K562 (cell line): ENCODE data around the gene SATB1. TPM values are rescaled to one million over a fixed set of nuclear protein-coding genes. Genes with fewer than 3 reads are reported as not detected.
A peak's percentile ranks its signal among the peaks of the same experiment; 100 is the strongest.

ENCODE experiments used
- ATAC-seq: fragments of 200-7000 bp; cut with Tn5 transposase; 3 replicates; pipeline ENCODE4 v1.9.1; 2020; ENCODE audit warnings: moderate library complexity
- Bru-seq: library from RNA; stranded (reverse); fragments of 400-500 nt; gene quantifications from one replicate; lab custom pipeline; 2021; lab: Mats Ljungman, UMichigan
- BruChase-seq, 2 experiments: library from RNA; stranded (reverse); fragments of 400-500 nt; gene quantifications; one replicate each; lab custom pipeline; 2021; lab: Mats Ljungman, UMichigan
- BruUV-seq: library from RNA; stranded (reverse); fragments of 400-500 nt; replicated peaks from 2 replicates; lab custom pipeline; 2021; lab: Mats Ljungman, UMichigan
- CTCF ChIA-PET: fragments of 300-600 bp; formaldehyde crosslinking; extraction: SDS; loops from one replicate; lab custom pipeline; 2021; ENCODE audit warnings: low intra/inter-chr PET ratio; lab: Yijun Ruan, JAX
- POLR2A ChIA-PET: fragments of 300-600, 350-650 bp; sonication (Branson Sonifier 250); formaldehyde crosslinking; extraction: SDS; loops from one replicate; lab custom pipeline; 2021; ENCODE audit warnings: antibody characterized with exemption, inconsistent platforms; lab: Yijun Ruan, JAX
- DNase-seq, 4 experiments: peaks; one replicate each; pipeline versions ENCODE4 v3.0.0 to v3.0.0-alpha.2; 2011 to 2018; ENCODE audit warnings: low spot score in 3 of 4, mixed read lengths in 3 of 4; ENCODE audit errors: extremely low read depth in 1 of 4
- FAIRE-seq: peaks from 2 replicates; lab custom pipeline; 2011; peaks lifted over from hg19 to GRCh38; lab: Jason Lieb, UNC
- H2AFZ ChIP-seq: 2 replicates; pipeline ENCODE4 v1.6.0; 2011; ENCODE audit warnings: low read depth, low read length, control low read depth, inconsistent platforms
- H3K27ac ChIP-seq: fragments of 200-600 bp; 3 replicates; pipeline ENCODE4 v1.8.0; 2011; ENCODE audit warnings: low read depth, mild to moderate bottlenecking, control low read depth, inconsistent platforms, low read length, moderate library complexity, mixed read lengths; ENCODE audit errors: extremely low read depth
- H3K27me3 ChIP-seq, 2 experiments: fragments of 300-600 bp in 1 of 2; 2 replicates in 1 of 2; 3 replicates in 1 of 2; pipeline versions ENCODE4 v1.6.0 to v1.8.0; 2011; ENCODE audit warnings: inconsistent platforms in 2 of 2, low read length in 2 of 2, mild to moderate bottlenecking in 1 of 2, mixed read lengths in 1 of 2, moderate library complexity in 1 of 2; ENCODE audit not compliant: control insufficient read depth in 2 of 2, insufficient read depth in 2 of 2
- H3K36me3 ChIP-seq: fragments of 300-600 bp; 3 replicates; pipeline ENCODE4 v1.8.0; 2011; ENCODE audit warnings: mild to moderate bottlenecking, low read length, inconsistent platforms; ENCODE audit not compliant: control insufficient read depth, insufficient read depth
- H3K4me1 ChIP-seq, 2 experiments: fragments of 200-600 bp in 1 of 2; replicated peaks in 1 of 2; 2 replicates in 1 of 2; 3 replicates in 1 of 2; pipeline versions ENCODE4 v1.5.1 to v1.8.0; 2011; ENCODE audit warnings: inconsistent platforms in 2 of 2, low read length in 2 of 2, mild to moderate bottlenecking in 1 of 2, mixed read lengths in 1 of 2, moderate library complexity in 1 of 2; ENCODE audit not compliant: control insufficient read depth in 2 of 2, insufficient read depth in 2 of 2
- H3K4me2 ChIP-seq: 2 replicates; pipeline ENCODE4 v1.6.1; 2011; ENCODE audit warnings: low read length, control low read depth, inconsistent platforms, mixed read lengths; ENCODE audit not compliant: insufficient read depth
- H3K4me3 ChIP-seq: fragments of 200-600 bp; sonication (generic), shearing (Covaris generic); 2 replicates; pipeline ENCODE4 v1.5.1; 2016; ENCODE audit warnings: control low read depth, inconsistent platforms
- H3K79me2 ChIP-seq: fragments of 200-600 bp; 3 replicates; pipeline ENCODE4 v1.8.0; 2011; ENCODE audit warnings: low read length, inconsistent platforms; ENCODE audit not compliant: control insufficient read depth, insufficient read depth
- H3K9ac ChIP-seq, 2 experiments: 2 replicates each; pipeline versions ENCODE4 v1.6.0 to v1.6.1; 2011; ENCODE audit warnings: low read depth in 2 of 2, low read length in 2 of 2, control low read depth in 1 of 2, inconsistent platforms in 1 of 2, mild to moderate bottlenecking in 1 of 2, mixed read lengths in 1 of 2; ENCODE audit not compliant: insufficient read depth in 1 of 2
- H3K9me1 ChIP-seq: one replicate; pipeline ENCODE4 v1.6.0; 2011; ENCODE audit warnings: inconsistent platforms, mild to moderate bottlenecking, low read length, moderate library complexity; ENCODE audit not compliant: control insufficient read depth, insufficient read depth
- H3K9me3 ChIP-seq: replicated peaks from 2 replicates; pipeline ENCODE4 v1.5.1; 2011; ENCODE audit warnings: low read depth, low read length, inconsistent platforms; ENCODE audit not compliant: control insufficient read depth, insufficient read depth
- H4K20me1 ChIP-seq: replicated peaks from 2 replicates; pipeline ENCODE4 v1.6.1; 2011; ENCODE audit warnings: low read length, inconsistent platforms, mixed read lengths; ENCODE audit not compliant: control insufficient read depth, insufficient read depth
- ATF1 ChIP-seq, 2 experiments: fragments of 450-650 bp in 1 of 2; IDR thresholded peaks; 2 replicates each; pipeline ENCODE4 v1.6.1; 2016; ENCODE audit warnings: missing compliant biosample characterization in 1 of 2, missing genetic modification characterization in 1 of 2
- BHLHE40 ChIP-seq: IDR thresholded peaks from 2 replicates; pipeline ENCODE4 v1.6.1; 2011; ENCODE audit warnings: low read length, improper control_type of control experiment
- HEY1 ChIP-seq: fragments of 250-450 bp; sonication (Bioruptor Pico); IDR thresholded peaks from 2 replicates; pipeline ENCODE4 v1.5.0; 2020; ENCODE audit warnings: mild to moderate bottlenecking, moderate library complexity, borderline replicate concordance
- HINFP ChIP-seq: fragments of 450-650 bp; conservative IDR thresholded peaks from 2 replicates; pipeline ENCODE4 v1.6.1; 2016; ENCODE audit warnings: missing genetic modification characterization, low read depth, mild to moderate bottlenecking, control low read depth, missing compliant biosample characterization
- PBX2 ChIP-seq, 2 experiments: IDR thresholded peaks in 1 of 2; conservative IDR thresholded peaks in 1 of 2; 2 replicates each; pipeline ENCODE4 v1.6.1; 2016; ENCODE audit warnings: low read depth in 2 of 2, mild to moderate bottlenecking in 1 of 2, missing compliant biosample characterization in 1 of 2, missing genetic modification characterization in 1 of 2, moderate library complexity in 1 of 2
- PCBP1 ChIP-seq: fragments of 200-400 bp; formaldehyde crosslinking; IDR thresholded peaks from 2 replicates; pipeline ENCODE4 v1.6.1; 2018; ENCODE audit warnings: mild to moderate bottlenecking, low read depth, low read length; ENCODE audit not compliant: poor library complexity, severe bottlenecking
- POLR2A ChIP-seq: fragments of 450-650 bp; conservative IDR thresholded peaks from 2 replicates; pipeline ENCODE4 v1.6.1; 2016
- RBM25 ChIP-seq: fragments of 200-400 bp; formaldehyde crosslinking; IDR thresholded peaks from 2 replicates; pipeline ENCODE4 v1.6.1; 2018; ENCODE audit warnings: low read length, low read depth, moderate library complexity; ENCODE audit not compliant: severe bottlenecking
- WGBS: fragments of 100-300 bp; shearing (Covaris generic); methylation state at CpG from one replicate; pipeline ENCODE4 v1.1.6; 2016; ENCODE audit warnings: low coverage, mixed read lengths; ENCODE audit not compliant: insufficient coverage; ENCODE audit errors: missing lambda C conversion rate; 5-methylcytosine and 5-hydroxymethylcytosine counted together
- in situ Hi-C: fragments of 300-500 bp; cut with MboI; formaldehyde crosslinking; loops from 4 replicates; pipeline ENCODE4 v1.15.0; 2018; ENCODE audit warnings: inconsistent platforms, mixed read lengths
- intact Hi-C: fragments of 100-400 bp; cut with micrococcal nuclease; formaldehyde crosslinking; loops from 2 replicates; pipeline ENCODE4 v1.14.2; 2022
- long read RNA-seq, 3 experiments: library from polyadenylated mRNA in 2 of 3; library from RNA in 1 of 3; unstranded in 2 of 3; stranded (forward) in 1 of 3; transcript quantifications; one replicate each; pipeline ENCODE4 v2.0.0, GENCODE V29; 2019 to 2022
- polyA minus RNA-seq, 3 experiments: library from RNA; depleted of rRNA, polyadenylated mRNA; stranded (reverse); fragments of >200 nt; gene quantifications; 2 replicates each; pipeline ENCODE4 v1.2.3, GENCODE V29; 2011
- polyA plus RNA-seq, 8 experiments: library from polyadenylated mRNA; depleted of rRNA in 4 of 8; stranded (reverse) in 5 of 8; unstranded in 3 of 8; fragments of >200 nt; fragmentation: Nextera tagmentation in 2 of 8; fragmentation: Illumina TruSeq in 1 of 8; extraction: Ambion mirVana in 2 of 8; extraction: Trizol in 1 of 8; gene quantifications; 2 replicates each; pipeline versions ENCODE4 v1.2.1 to v1.2.3, GENCODE V29; 2011 to 2014; ENCODE audit warnings: inconsistent platforms in 1 of 8, missing spikeins in 1 of 8
- total RNA-seq, 7 experiments: library from RNA; depleted of rRNA in 6 of 7; stranded (reverse); fragments of >200 nt in 6 of 7; fragmentation: Illumina TruSeq in 2 of 7; extraction: Trizol in 2 of 7; gene quantifications; 2 replicates each; pipeline versions ENCODE4 v1.2.1 to v1.2.3, GENCODE V29; 2011 to 2021; ENCODE audit warnings: low replicate concordance in 1 of 7

The SATB1 gene
- total RNA-seq (2011; cell fraction: chromatin; rRNA removed; ENCODE audit: low replicate concordance) = 2.3 and 2.6 TPM in 2 replicates
- total RNA-seq (2011; cell fraction: nucleolus; rRNA removed) = 0.17 and 0.26 TPM in 2 replicates
- total RNA-seq (2011; cell fraction: nucleoplasm; rRNA removed) = 1.2 and 1.5 TPM in 2 replicates
- total RNA-seq (2014; rRNA removed) (0.09 and 0.29 TPM in 2 replicates), total RNA-seq (2014; rRNA removed; fragmentation: Illumina TruSeq; extraction: Trizol) (0.03 and 0.40 TPM in 2 replicates), total RNA-seq (2015; rRNA removed; fragmentation: Illumina TruSeq; extraction: Trizol) (0.11 and 0.22 TPM in 2 replicates), total RNA-seq (2021) (0.67 and 0.75 TPM in 2 replicates), polyA plus RNA-seq (2011; rRNA removed) (0.66 and 2.5 TPM in 2 replicates), polyA plus RNA-seq (2014; fragmentation: Illumina TruSeq; extraction: Trizol) (0.09 TPM in 1 of 2 replicates, not detected in the other), polyA plus RNA-seq (2014; fragmentation: Nextera tagmentation; extraction: Ambion mirVana) (under 1 TPM; 0.03 to 0.08 TPM), polyA plus RNA-seq (2014; rRNA removed) (0.09 TPM in 1 of 2 replicates, not detected in the other), polyA minus RNA-seq (2011; rRNA and poly(A)+ RNA removed) (1.3 and 5.1 TPM in 2 replicates), Bru-seq, nascent RNA (percentile 27 among the genes with signal in this experiment), BruChase-seq, experiment 1, labeled RNA remaining after a 2-hour chase (percentile 18 among the genes with signal in this experiment), BruChase-seq, experiment 2, labeled RNA remaining after a 6-hour chase (percentile 20 among the genes with signal in this experiment)
- polyA plus RNA-seq (2011; cell fraction: cytosol; rRNA removed) = 0.07 and 1.2 TPM in 2 replicates
- polyA plus RNA-seq (2011; cell fraction: nucleus; rRNA removed) = 0.70 and 2.0 TPM in 2 replicates
- 0.08 and 0.09 TPM in 2 replicates for polyA plus RNA-seq (2012)
- polyA minus RNA-seq (2011; cell fraction: cytosol; rRNA and poly(A)+ RNA removed) = 1.6 TPM in 1 of 2 replicates, not detected in the other
- 2.1 and 5.0 TPM in 2 replicates for polyA minus RNA-seq (2011; cell fraction: nucleus; rRNA and poly(A)+ RNA removed)
- long read RNA-seq, experiment 1 = 0 reads
- long read RNA-seq, experiment 2 = 0 reads
- long read RNA-seq, experiment 3 = 0 reads

- peak; percentile 80 for ATAC-seq
- Histone ChIP-seq H3K36me3 (no peaks in the 10 kb centered on the region), H3K9ac (peak within 1 kb of the TSS in 1 of 2 experiments; percentile 28; a peak in 1 of 4 replicates), H3K9me1 (no peaks in the 10 kb centered on the region), H3K9me3 (no peaks in the 10 kb centered on the region), H3K27ac (no peak within 1 kb of the TSS), H4K20me1 (no peaks in the 10 kb centered on the region), H3K4me1 (peaks cover 0 to 14% of the 10 kb centered on the region in 2 experiments; a peak in 2 of 5 replicates), H3K4me2 (peak within 1 kb of the TSS; percentile 9), H3K27me3 (peaks cover 6 to 15% of the 10 kb centered on the region in 2 experiments; a peak in 3 of 5 replicates), H3K4me3 (peak within 1 kb of the TSS; percentile 38), H3K79me2 (no peaks in the 10 kb centered on the region), H2AFZ (peak within 1 kb of the TSS; percentile 40)
- DNase-seq = peak; percentile 19 to 41 (median 35)
- FAIRE-seq = no peak
- ChIA-PET CTCF (no interaction called here), POLR2A (no interaction called here)
- intact Hi-C loops = loop anchor here (10.0 kb wide), 1 partner anchor 980 kb away; no protein-coding TSS in a partner anchor
- in situ Hi-C loops = loop anchor here (25.0 kb wide), 1 partner anchor 988 kb away; no protein-coding TSS in a partner anchor
- BruUV-seq = no TSS peak
- WGBS = 3% methylated on average over 46 of the region's 89 CpGs
- peak; percentile 67 for TF ChIP-seq PCBP1
- TF ChIP-seq ATF1 (CRISPR knock-in tag; IDR thresholded peaks at IDR 0.05) = no peak
- no peak for TF ChIP-seq ATF1 (tag; IDR thresholded peaks at IDR 0.05)
- TF ChIP-seq BHLHE40 = no peak
- no peak for TF ChIP-seq PBX2 (CRISPR knock-in tag; IDR thresholded peaks at IDR 0.05; ENCODE audit: low read depth)
- no peak for TF ChIP-seq PBX2 (tag; conservative IDR thresholded peaks at IDR 0.05; ENCODE audit: low read depth)
- no peak for TF ChIP-seq POLR2A
- TF ChIP-seq RBM25 = no peak
- no peak for TF ChIP-seq HINFP (tag)
- no peak for TF ChIP-seq HEY1 (CRISPR knock-in tag)
Observed at GRCh38 chr3:18424729-18425640, at the start of gene SATB1. Gene SATB1, minus strand, starts transcription at chr3:18425339. Its CDS starts 4,372 bp downstream, at chr3:18420967.
